Measurements from ENCODE around the gene SCLY.

GRCh38 chr2:238144262-238144661 is 83.5 kb downstream of the SCLY start:
- TF ChIP-seq ZFP30 (CRISPR knock-in tag; IDR thresholded peaks at IDR 0.05): no peak
- no peak for TF ChIP-seq GLIS3 (CRISPR knock-in tag; IDR thresholded peaks at IDR 0.05)
- TF ChIP-seq ZFP3 (CRISPR knock-in tag; IDR thresholded peaks at IDR 0.05): no peak
- no peak for TF ChIP-seq CREB5 (CRISPR knock-in tag; IDR thresholded peaks at IDR 0.05; ENCODE audit: low read depth)
- no peak for TF ChIP-seq CSRNP3 (CRISPR knock-in tag; IDR thresholded peaks at IDR 0.05)

All from SK-N-SH treated with all-trans-retinoic acid at 6 μM for 48 hours (cell line).